GM19240 (cell line): ENCODE measurements around the gene ARPC5L.
"Not testable (repeated sequence)": the region's sequence is repeated elsewhere in the genome, so short reads cannot be mapped to it uniquely, and the experiment has no call there.

Experiments
- DNase-seq: peaks from one replicate; pipeline ENCODE4 v3.0.0; 2011; ENCODE audit warnings: low spot score; ENCODE audit not compliant: insufficient read length

ARPC5L gene

DNA sequence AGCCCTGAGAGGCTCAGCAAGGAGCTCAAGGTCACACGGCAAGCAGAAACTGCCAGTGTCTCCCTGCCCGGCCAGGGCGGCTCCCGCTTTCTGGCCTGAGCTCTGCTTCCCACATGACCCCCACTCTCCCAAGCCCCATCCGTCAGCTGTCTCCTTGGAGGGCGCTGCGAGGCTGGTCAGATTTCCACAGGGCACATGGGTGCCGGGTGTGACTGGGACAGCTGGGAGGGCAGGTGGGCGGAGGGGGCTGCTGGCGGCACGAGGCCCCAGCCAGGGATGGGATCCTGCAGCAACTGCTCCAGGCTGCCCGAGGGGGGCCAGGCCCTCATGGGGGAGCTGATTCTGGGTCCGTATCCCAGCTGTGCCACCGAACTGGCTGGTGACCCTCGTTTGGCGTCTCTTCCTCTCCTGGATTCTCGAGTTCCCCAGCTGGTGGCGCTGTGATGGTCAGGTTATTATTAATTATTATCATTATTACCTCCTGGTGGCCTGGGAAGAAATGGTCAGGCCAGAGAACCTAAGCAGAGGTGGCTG lies 21.6 kb upstream of the ARPC5L start:
- DNase-seq = no peak

DNA sequence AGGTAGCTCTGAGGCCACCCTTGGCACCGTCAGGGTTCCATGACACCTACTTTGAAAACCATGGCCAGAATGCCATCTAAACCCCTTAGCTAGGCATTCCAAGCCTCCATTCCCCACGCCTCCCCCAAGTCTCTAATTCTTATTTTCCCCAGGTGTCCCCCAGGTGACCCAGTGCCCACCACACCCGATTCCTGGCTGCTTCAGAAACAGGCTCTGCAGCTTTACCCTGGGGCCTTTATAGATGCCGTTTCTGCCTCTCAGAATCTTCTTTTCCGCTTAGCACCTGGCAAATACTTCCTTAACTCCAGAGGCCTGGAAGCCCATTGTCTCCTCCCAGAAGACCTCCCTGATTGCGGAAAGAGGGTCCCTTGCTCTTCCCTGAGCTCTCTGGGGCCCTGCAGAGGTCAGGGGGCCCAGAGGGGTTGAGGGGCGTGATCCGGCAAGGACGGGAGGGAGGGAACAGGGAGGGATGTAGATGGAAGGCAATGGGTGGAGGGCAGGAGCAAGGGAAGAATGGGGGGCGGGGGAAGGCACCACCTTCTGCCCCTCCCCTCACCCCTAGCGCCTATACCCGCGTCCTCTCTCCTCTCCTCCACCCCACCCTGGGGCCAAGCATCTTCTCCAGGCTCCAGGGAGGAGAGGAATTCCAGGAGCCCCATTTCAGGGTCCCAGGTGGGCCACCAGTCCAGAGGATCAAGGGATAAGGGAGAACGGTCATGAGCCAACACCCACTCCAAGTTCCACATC lies 20.7 kb upstream of the ARPC5L start:
- no peak for DNase-seq

DNA sequence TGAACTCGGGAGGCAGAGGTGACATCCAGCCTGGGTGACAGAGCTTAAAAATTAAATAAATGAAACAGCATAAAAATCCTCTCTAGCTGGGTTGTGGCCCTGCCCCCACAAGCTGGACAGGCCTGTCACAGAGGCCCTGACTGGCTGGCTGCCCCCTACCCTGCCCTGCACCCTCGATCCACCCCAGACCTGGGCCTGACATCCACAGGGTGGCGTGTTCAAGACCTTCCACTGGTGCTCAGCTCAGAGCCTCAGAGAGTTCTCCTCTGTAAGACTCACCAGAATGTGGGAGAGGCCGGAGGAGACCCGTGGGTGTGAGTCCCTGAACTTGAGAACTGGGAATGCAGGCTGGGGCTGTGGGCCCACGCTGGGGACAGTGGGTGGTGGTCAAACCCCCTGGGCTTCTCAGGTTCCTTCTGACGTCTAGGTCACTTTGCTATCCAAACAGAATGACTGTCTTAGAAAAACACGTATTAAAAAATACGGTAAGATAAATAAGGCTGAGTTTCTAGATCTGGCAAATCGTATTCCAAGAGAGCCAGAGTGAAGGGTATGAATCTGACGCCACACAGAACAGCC lies 18.4 kb upstream of the ARPC5L start:
- no peak for DNase-seq

DNA sequence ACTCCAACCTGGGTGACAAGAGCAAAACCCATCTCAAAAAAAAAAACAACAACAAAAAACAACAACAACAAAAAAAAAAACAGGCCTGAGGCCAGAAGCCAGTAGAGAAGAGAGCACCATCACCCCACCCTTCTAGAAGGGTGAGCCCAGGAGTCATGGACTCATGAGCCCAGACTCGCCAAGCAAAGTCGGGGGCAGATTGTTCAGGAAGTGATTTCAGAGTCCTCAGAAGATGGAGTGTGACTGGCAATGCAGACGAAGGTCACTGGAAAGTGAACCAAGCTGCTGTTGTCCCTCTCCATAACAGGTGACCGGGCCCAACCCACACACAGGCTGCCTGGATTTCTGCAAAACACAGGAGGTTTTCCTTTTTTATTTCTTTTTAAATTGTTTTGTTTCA lies 17.6 kb upstream of the ARPC5L start:
- DNase-seq = no peak

DNA sequence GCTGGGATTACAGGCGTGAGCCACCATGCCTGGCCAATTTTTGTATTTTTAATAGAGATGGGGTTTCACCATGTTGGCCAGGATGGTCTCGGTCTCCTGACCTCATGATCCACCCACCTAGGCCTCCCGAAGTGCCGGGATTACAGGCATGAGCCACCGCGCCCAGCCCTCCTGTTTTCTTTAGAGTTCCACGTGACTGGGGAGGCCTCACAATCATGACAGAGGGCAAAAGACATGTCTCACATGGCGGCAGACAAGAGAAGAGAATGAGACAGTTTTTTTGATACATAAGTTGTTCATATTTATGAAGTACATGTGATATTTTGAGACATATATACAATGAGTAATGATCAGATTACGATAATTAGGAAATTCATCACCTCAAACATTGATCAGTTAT lies 15.5 kb upstream of the ARPC5L start:
- DNase-seq = not testable (repeated sequence)

DNA sequence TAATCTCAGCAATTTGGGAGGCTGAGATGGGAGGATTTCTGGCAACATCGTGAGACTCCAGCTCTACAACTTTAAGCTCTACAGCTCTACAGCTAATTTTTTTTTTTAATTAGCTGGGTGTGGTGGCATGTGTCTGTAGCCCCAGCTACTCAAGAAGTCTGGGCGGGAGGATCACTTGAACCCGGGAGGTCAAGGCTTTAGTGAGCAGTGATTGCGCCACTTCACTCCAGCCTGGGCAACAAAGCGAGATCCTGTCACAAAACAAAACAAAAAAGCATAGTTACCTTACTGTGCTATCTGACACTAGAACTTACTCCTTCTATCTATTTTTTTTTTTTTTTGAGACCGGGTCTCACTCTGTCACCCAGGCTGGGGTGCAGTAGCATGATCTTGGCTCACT lies 15.0 kb upstream of the ARPC5L start:
- DNase-seq = no peak

GRCh38 chr9:124849801-124850200 lies 12.1 kb upstream of the ARPC5L start:
- no peak for DNase-seq

DNA sequence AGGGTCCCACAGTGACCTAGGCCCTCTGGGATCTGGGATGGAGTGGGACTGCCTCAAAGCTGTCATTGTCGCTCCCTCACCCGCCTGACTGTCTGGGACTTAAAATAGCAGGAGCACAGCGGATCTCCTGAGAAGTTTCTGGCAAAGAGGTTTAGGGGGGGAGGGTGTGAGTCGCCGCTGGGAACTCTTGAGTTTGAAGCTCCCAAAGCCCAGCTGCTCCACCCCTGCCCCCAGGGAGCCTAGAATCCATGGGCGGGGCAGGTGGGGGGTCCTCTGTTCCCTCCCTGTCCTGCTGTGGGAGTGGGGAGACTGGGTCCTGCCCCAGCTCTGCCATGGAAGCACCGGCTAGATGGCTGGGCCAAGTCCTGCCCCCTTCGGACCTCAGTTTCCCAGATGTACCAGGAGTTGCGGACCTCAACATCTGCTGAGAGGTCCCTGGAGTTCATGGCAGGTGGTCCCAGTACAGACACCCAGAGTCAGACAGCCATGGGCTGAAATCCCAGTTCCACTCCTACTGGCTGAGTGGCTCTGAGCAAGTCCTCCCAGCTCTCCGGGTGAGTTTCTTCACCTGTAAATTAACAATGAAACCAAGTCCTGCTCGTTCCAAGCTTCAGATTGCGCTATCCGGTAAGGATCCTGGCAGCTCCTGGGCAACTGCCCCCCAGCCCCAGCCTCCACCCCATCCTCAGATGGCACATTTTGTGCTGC lies 9.7 kb upstream of the ARPC5L start:
- DNase-seq = no peak

DNA sequence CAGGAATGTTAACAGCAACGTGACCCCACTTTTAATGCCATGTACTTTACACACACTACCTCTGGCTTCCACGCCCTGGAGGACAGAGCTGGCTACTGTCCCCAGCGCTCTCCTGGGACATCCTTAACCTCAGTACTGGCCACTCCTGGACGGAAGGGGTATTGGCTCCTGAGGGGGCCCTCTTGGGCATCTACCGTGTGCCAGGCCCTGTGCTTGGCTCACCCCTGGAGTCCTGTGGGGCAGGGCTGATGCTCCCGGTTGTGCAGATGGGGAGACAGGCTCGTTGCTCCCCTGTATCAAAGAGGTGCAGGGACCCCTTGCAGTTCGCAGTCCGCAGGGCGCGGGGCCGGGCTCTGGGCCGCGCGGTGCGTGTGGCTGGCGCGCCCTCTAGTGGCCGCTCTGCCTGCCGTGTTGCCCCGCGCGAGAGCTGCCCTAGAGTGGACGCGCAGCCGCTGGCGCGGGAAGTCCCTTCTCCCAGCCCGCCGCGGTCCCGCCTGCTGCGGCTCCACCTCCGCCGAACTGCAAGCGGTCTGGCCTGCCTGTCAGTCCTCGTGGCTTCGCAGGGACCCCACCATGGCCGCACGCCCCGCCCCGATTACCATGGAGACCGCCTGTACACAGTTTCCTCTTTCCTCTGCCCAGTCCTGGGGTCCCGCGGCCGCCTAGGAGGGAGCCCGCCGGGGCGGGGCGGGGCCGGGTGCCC lies 8.9 kb upstream of the ARPC5L start, which contains the start of gene WDR38:
Gene WDR38 (plus strand): TSS at position 632 of the 703 bp plus-strand sequence. CDS start 72 bp downstream, outside the sequence.
- peak; percentile 64 for DNase-seq

- DNase-seq = no peak
These were observed 8.3 kb upstream of the ARPC5L start for GRCh38 chr9:124853605-124854143.

DNA sequence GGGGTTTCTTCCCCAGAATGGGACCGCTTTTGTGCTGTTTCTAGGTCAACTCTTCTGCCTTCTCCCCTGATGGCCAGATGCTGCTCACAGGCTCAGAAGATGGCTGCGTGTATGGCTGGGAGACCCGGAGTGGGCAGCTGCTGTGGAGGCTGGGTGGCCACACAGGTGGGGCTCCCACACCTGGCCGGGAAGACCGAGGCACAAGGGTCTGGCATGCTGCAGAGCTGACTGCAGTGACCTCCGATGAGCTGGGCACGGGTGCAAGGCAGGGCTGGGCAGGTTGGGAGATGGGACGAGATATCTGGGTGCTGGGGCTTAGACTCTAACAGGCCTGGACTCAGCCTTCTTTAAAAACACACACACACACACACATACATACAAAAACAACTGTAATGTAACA lies 7.8 kb upstream of the ARPC5L start:
- no peak for DNase-seq

DNA sequence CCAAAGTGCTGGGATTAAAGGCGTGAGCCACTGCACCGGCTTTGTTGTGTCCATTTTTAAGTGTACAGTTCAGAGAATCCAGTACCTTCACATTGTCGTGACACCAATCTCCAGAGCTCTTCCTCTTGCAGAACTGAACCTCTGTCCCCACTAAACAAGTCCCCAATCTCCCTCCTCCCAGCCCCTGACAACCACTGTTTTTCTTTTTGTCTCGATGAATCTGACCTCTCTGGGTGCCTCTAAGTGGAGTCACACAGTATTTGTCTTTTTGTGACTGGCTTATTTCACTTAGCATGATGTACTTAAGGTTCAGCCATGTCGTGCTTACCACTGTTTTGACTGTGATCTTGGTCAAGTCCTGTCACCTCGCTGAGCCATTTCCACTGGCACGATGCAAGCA lies 7.1 kb upstream of the ARPC5L start:
- DNase-seq = no peak

GRCh38 chr9:124855566-124855943 lies 6.4 kb upstream of the ARPC5L start:
- DNase-seq = no peak

DNA sequence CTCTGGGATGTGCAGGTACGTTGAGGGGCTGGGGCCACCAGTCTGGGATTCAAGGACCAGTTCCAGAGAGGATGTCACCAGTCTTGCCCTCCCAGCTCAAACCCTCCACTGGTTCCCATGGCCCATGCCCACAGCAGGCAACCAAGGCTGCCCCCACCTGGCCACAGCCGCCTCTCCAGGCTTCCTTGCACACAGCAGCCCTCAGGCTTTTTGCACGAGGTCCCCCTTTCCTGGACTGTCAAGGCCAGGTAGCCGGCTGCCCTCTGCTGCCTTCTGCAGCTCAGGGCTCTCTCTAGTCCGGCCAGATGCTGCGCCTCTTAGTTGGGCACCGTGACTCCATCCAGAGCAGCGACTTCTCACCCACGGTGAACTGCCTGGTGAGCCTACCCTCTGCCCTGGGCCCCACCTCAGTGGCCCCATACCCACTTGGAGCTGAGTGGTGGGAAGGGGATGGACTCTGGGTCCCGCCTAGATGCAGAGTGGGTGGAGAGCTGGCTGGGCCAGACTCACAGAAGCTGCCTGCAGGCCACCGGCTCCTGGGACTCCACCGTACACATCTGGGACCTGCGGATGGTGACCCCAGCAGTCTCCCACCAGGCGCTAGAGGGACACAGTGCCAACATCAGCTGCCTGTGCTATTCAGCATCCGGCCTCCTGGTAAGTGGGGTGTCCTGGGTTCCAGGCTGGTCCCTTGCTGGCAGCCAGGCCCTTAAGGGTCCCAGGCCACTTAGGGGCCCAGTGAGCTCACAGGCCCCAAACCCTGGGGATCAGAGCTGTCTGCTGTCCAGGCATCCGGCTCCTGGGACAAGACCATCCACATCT lies 5.8 kb upstream of the ARPC5L start:
- no peak for DNase-seq

GRCh38 chr9:124857533-124858162 lies 4.3 kb upstream of the ARPC5L start:
- DNase-seq = no peak

- no peak for DNase-seq
These were observed 3.4 kb upstream of the ARPC5L start for GRCh38 chr9:124858330-124859046.

DNA sequence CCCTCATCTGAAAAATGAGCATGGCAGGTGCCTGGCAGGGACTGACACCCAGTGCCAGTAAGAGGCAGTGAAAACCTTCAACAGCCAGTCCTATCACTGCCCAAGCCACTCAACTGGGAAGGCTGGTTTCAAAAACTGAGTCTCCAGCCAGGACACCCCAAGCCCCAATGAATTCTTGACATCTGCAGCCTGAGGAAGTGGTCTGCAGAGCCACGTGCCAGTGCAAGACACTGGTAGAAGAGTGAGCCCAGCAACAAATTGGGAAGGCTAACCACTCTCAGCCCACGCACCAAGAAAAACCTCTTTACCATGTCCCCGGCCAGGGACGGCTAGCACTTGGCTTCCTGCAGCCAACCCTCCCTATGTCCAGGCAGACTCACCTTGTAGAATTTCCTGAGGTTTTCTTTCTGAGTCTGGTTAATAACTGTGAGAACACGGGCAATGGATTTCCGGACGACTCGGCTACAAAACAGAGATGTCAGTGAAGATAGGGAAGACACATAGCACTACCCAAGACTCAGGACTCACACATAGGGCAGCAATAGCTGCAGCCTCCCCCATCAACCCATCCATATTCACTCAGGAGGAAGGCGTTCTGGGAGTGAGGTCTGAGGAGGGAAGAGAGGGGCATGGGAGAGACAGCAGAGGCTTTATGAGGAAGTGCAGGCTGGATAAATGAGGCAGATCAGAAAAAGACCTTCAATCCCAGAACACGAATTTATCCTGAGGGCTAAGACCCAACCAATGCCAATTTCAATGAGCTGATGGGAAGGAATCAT lies 1.9 kb upstream of the ARPC5L start:
- no peak for DNase-seq

DNA sequence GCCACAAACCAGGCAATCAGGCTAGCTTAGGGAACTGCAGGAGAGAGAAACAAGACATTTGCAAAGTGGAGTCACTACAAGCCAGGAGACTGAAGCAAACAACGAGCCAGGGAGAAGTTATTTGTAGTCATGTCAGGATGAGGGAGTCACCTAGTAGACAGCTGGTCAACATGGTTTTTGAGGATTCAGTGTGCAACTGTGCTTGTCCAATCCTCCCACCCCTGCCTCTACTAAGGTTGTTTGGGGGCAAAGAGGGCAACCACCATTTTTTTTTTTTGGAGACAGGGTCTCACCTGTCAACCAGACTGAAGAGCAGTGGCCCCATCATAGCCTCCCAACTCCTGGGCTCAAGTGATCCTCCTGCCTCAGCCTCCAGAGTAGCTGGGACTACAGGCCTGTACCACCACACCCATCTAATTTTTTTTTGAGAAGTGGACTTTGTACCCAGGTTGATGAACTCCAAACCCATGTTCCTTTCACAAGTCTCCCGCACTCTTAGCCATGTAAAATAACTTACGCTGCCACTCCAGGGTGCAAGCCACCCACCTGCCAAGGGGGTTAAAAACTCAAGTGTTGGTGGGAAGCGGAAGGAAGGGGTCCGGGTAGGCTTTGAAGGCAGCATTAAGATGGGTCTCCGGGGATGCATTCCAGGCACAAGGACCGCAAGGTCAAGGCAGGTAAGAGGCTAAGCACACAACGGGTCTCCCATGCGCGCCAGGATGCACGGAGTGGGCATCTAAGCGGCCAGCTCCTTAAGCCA lies 1.2 kb upstream of the ARPC5L start:
- DNase-seq = no peak
